AG04449 (cell line): ENCODE data around the gene IP6K3.

Experiments used
- CTCF ChIA-PET: fragments of 350-600 bp; formaldehyde crosslinking; extraction: SDS; loops from one replicate; lab custom pipeline; 2021; ENCODE audit warnings: antibody characterized with exemption; lab: Yijun Ruan, JAX
- POLR2A ChIA-PET: fragments of 400-600, 350-600 bp; formaldehyde crosslinking; extraction: SDS; loops from one replicate; lab custom pipeline; 2020; ENCODE audit warnings: antibody characterized with exemption, inconsistent platforms; lab: Yijun Ruan, JAX
- DNase-seq: peaks from one replicate; pipeline ENCODE4 v3.0.0-alpha.2; 2010; ENCODE audit warnings: low read depth, low spot score
- H3K4me3 ChIP-seq: 2 replicates; pipeline ENCODE4 v1.5.1; 2011; ENCODE audit warnings: low read depth, mild to moderate bottlenecking, control low read depth, low read length
- CTCF ChIP-seq: IDR thresholded peaks from one replicate; pipeline ENCODE4 v1.5.1; 2011; ENCODE audit warnings: mild to moderate bottlenecking, moderate library complexity, low read length, control low read depth, inconsistent platforms; ENCODE audit not compliant: insufficient read depth; ENCODE audit errors: missing control alignments

Gene IP6K3

GRCh38 chr6:33723371-33724085, 23.2 kb downstream of the IP6K3 start:
- DNase-seq: no peak
- H3K4me3 ChIP-seq: no peak overlapping the region
- ChIA-PET POLR2A (no interaction called here), CTCF (interaction anchor here (0.8 to 12.0 kb wide), 6 partner anchors 10 to 432 kb away, joined by 3 to 104 read pairs (median 4); partner anchors contain the start of gene UQCC2)
- no peak for TF ChIP-seq CTCF

- no peak for TF ChIP-seq CTCF
- POLR2A ChIA-PET: no interaction called here
- CTCF ChIA-PET: interaction anchor here (0.8 to 12.0 kb wide), 6 partner anchors 8 to 137 kb away, joined by 3 to 104 read pairs (median 4); partner anchors contain the start of gene UQCC2
- no peak for DNase-seq
- no peak overlapping the region for H3K4me3 ChIP-seq
These were observed 24.5 kb downstream of the IP6K3 start for GRCh38 chr6:33722103-33722623.

- POLR2A ChIA-PET: no interaction called here
- H3K4me3 ChIP-seq: no peak overlapping the region
- no peak for DNase-seq
- CTCF ChIA-PET: interaction anchor here (1.3 to 12.0 kb wide), 5 partner anchors 8 to 136 kb away, joined by 3 to 104 read pairs (median 12); partner anchors contain the start of gene UQCC2
- no peak for TF ChIP-seq CTCF
These were observed 25.2 kb downstream of the IP6K3 start for GRCh38 chr6:33721508-33721907.

GRCh38 chr6:33720998-33721397, 25.7 kb downstream of the IP6K3 start:
- TF ChIP-seq CTCF: no peak
- CTCF ChIA-PET: interaction anchor here (0.9 to 2.5 kb wide), 2 partner anchors 10 to 131 kb away, joined by 3 to 12 read pairs; partner anchors contain the start of gene UQCC2
- H3K4me3 ChIP-seq: no peak overlapping the region
- DNase-seq: no peak
- POLR2A ChIA-PET: interaction anchor here (0.6 kb wide), 1 partner anchor 159 kb away, joined by 4 read pairs; no protein-coding TSS in a partner anchor

- ChIA-PET POLR2A (no interaction called here), CTCF (interaction anchor here (0.7 to 2.5 kb wide), 4 partner anchors 8 to 436 kb away, joined by 3 to 12 read pairs (median 4); partner anchors contain the start of gene UQCC2)
- DNase-seq: no peak
- no peak overlapping the region for H3K4me3 ChIP-seq
- no peak for TF ChIP-seq CTCF
These were observed 27.2 kb downstream of the IP6K3 start for GRCh38 chr6:33719326-33719987.

GRCh38 chr6:33718713-33719112, 28.0 kb downstream of the IP6K3 start:
- CTCF ChIA-PET: interaction anchor here (2.5 kb wide), 1 partner anchor 7 kb away, joined by 12 read pairs; the partner anchor contains the start of gene UQCC2

More at GRCh38 chr6:33718713-33719112, 28.0 kb downstream of the IP6K3 start:
- DNase-seq: no peak
- POLR2A ChIA-PET: no interaction called here
- no peak overlapping the region for H3K4me3 ChIP-seq
- no peak for TF ChIP-seq CTCF
